Measurements from ENCODE around the gene TNFRSF12A.
"Not testable (repeated sequence)": the region's sequence is repeated elsewhere in the genome, so short reads cannot be mapped to it uniquely, and the experiment has no call there.

Gene TNFRSF12A

DNA sequence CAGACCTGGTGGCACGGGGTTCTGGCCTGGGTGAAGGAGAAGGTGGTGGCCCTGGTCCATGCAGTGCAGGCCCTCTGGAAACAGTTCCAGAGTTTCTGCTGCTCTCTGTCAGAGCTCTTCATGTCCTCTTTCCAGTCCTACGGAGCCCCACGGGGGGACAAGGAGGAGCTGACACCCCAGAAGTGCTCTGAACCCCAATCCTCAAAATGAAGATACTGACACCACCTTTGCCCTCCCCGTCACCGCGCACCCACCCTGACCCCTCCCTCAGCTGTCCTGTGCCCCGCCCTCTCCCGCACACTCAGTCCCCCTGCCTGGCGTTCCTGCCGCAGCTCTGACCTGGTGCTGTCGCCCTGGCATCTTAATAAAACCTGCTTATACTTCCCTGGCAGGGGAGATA lies 49.0 kb downstream of the TNFRSF12A start:
- DNase-seq: not testable (repeated sequence)

DNA sequence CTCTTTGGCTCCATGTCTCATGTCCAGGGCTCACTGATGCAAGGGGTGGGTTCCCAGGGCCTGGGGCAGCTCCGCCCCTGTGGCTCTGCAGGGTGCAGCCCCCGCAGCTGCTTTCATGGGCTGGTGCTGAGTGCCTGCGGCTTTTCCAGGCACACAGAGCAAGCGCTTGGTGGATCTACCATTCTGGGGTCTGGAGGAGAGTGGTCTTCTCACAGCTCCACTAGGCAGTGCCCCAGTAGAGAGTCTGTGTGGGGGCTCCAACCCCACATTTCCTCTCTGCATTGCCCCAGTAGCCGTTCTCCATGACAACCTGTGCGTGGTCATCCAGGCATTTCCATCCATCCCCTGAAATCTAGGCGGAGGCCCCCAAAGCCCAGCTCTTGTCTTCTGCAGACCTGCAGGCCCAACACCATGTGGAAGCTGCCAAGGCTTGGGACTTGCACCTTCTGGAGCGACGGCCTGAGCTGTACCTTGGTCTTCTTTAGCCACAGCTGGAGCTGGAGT lies 50.5 kb downstream of the TNFRSF12A start:
- no peak for DNase-seq

DNA sequence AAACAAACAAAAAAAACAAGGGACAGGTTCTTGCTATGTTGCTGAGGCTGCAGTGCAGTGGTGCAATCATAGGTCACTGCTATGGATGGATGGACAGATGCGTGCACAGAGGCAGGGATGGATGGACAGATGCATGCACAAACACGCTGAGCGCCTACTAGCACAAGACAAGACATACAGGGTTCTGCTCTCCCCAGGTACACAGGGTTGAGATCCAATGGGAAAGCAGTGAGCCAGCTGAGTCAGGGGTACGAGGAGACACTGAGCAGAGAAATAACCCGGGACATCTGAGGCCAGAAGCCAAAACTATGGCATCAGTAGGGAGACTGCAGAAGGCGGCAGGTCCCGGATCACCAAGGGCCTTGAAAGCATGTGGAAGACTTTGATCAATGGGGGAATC lies 51.5 kb downstream of the TNFRSF12A start:
- no peak for DNase-seq

Data from NCI-H1105 treated with DMSO at 0.1 percent for 48 hours (cell line).